ENCODE measurements around the gene KRTAP4-7. TPM values are rescaled to one million over a fixed set of nuclear protein-coding genes. Genes with fewer than 3 reads are reported as not detected.
A peak's percentile ranks its signal among the peaks of the same experiment; 100 is the strongest.
"Not testable (repeated sequence)": the region's sequence is repeated elsewhere in the genome, so short reads cannot be mapped to it uniquely, and the experiment has no call there.

The KRTAP4-7 gene
- total RNA-seq (2014; rRNA removed; shearing (Covaris generic)): not detected in 2 replicates
- polyA plus RNA-seq (2015; cell fraction: cytosol; rRNA removed): not detected in 2 replicates
- polyA plus RNA-seq (2015; cell fraction: nucleus; rRNA removed): not detected in 2 replicates

DNA sequence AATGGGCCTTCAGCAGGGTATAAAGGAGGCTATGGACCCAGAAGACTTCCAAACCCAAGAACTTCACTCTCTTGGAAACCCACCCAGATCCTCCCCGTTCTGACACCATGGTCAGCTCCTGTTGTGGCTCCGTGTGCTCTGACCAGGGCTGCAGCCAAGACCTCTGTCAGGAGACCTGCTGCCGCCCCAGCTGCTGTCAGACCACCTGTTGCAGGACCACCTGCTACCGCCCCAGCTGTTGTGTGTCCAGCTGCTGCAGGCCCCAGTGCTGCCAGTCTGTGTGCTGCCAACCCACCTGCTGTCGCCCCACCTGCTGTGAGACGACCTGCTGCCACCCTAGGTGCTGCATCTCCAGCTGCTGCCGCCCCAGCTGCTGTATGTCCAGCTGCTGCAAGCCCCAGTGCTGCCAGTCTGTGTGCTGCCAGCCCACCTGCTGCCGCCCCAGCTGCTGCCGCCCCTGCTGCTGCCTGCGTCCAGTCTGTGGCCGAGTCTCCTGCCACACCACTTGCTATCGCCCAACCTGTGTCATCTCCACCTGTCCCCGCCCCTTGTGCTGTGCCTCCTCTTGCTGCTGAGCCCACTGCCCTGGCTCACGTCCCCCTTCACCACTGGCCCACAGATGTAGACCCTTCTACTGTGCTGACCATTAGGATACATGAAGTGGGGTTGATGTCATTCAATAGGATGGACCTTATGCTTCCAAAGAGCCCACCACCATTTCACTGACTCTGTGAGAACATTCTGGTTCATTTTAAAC is at the start of gene KRTAP4-7:
TSS of gene KRTAP4-7 (plus strand) at position 51 of the 757 bp plus-strand sequence. CDS start at position 108, 57 bp downstream.
- in situ Hi-C loops (cut with HindIII; ENCODE audit: low pct_unique_long_range_greater_than_20kb, low sequenced_read_pairs): not testable (repeated sequence)

DNA sequence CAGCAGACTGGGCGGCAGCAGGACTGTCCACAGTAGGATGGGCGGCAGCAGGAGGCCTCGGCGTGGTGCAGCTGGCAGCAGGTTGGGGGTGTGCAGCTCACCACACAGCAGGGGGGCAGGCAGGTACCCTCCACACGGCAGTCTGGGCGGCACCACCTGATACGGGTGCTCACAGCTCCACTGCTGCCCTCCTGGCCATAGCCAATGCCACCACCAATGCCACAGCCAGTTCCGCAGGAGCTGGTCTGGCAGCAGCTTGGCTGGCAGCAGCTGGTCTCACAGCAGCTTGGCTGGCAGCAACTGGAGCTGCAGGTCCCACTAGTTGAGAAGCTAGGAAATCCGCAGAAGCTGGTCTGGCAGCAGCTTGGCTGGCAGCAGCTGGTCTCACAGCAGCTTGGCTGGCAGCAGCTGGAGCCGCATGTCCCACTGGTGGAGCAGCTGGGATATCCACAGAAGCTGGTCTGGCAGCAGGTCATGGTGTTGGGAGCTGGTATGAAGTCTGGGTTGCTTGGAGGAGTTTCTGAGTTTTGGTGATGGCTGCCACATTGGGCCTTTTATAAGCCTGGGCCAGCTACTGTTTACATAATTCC is 49.5 kb upstream of the KRTAP4-7 start, which contains the start of gene KRTAP1-3:
TSS of gene KRTAP1-3 (minus strand) at position 529 of the 590 bp plus-strand sequence. CDS start at position 476, 53 bp downstream.
- in situ Hi-C loops (cut with HindIII; ENCODE audit: low pct_unique_long_range_greater_than_20kb, low sequenced_read_pairs); DNase-seq (ENCODE audit: low read depth, low spot score): not testable (repeated sequence)

More for the DNA sequence above, at the start of gene KRTAP4-7:
- DNase-seq (ENCODE audit: low read depth, low spot score): not testable (repeated sequence)

DNA sequence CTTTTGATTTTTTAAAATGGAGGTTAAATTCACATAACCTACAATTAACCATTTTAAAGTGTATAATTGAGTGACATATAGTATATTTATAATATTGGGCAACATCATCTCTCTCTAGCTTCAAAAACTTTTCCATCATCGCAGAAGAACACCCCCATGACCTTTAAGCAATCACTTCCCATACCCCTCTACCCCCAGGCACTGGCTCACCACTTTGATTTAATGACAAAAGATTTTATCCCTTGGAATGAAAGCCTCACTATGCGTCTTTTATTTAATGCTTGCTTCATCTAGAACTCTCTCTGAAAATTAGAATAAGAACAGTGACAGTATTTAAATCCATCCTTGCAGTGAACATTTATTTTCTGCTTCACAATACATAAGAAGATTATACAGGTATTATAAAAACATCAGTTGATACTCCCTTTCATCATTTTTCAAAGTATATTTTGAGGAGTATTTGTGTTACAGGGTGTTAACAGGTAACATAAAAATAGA is 46.0 kb upstream of the KRTAP4-7 start:
- in situ Hi-C loops (cut with HindIII; ENCODE audit: low pct_unique_long_range_greater_than_20kb, low sequenced_read_pairs): no loop called here
- DNase-seq (ENCODE audit: low read depth, low spot score): no peak

DNA sequence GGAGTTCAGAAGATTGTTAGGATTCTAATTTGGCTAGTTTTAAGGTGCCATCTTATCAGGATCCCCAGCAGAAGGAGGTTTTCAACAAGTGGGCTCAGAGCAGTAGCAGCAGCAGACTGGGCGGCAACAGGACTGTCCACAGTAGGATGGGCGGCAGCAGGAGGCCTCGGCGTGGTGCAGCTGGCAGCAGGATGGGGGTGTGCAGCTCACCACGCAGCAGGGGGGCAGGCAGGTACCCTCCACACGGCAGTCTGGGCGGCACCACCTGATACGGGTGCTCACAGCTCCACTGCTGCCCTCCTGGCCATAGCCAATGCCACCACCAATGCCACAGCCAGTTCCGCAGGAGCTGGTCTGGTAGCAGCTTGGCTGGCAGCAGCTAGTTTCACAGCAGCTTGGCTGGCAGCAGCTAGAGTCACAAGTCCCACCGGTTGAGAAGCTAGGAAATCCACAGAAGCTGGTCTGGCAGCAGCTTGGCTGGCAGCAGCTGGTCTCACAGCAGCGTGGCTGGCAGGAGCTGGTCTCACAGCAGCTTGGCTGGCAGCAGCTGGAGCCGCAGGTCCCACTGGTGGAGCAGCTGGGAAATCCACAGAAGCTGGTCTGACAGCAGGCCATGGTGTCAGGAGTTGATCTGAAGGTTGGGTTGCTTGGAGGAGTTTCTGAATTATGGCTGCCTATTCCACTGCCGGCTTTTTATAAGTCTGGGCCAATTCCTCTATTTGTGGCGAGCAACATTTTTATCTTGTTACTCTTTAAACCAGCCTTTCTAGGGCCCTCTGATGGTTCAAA is 43.0 kb upstream of the KRTAP4-7 start, which contains the start of gene KRTAP1-1:
TSS of gene KRTAP1-1 (minus strand) at position 668 of the 789 bp plus-strand sequence. CDS start at position 615, 53 bp downstream.
- in situ Hi-C loops (cut with HindIII; ENCODE audit: low pct_unique_long_range_greater_than_20kb, low sequenced_read_pairs); DNase-seq (ENCODE audit: low read depth, low spot score): not testable (repeated sequence)

DNA sequence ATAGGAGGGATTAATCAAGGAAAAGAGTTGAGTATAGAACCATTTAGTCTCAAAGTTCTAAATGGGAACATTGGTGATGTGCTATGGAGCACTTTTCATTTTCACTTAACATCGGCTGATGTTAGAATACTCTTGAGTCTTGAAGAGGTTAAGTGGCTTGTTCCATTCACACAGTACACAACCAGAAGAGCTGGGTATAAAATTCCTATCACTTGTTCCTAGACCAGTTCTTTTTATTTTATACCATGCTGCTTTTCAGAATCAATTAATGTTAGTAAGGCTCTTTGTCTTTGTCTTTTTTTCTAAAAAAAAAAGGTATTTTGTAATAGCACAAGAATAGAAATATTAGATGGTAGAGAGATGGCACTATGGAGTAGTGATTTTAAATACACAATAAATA is 41.0 kb upstream of the KRTAP4-7 start:
- in situ Hi-C loops (cut with HindIII; ENCODE audit: low pct_unique_long_range_greater_than_20kb, low sequenced_read_pairs): no loop called here
- no peak for DNase-seq (ENCODE audit: low read depth, low spot score)

DNA sequence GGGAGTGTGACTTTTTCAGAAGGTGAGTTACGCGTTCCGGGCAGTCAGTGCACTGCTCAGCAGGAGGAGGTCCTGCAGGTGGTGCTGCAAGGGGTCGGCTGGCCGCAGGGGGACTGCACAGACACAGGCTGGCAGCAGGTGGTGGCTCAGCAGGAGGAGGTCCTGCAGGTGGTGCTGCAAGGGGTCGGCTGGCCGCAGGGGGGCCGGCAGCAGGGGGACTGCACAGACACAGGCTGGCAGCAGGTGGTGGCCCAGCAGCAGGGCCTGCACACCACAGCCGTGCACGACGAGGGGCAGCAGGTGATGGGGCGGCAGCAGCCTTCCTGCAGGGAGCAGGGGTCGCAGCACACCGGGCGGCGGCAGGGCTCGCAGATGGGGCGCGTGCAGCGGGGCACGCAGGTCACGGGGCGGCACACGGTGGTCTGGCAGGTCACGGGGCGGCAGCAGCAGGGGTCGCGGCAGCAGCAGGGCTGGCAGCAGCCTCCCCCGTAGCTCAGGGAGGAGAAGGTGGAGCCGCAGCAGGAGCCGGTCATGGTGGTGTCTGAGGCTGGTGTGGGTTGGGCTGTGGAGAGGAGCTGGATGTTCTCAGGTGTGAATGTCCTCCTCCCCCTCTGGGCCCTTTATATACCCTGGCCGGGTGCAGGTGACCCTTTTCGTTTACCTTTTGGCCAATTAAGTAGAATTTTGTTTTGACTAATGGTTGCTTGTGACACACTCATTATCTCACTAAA is 37.0 kb upstream of the KRTAP4-7 start, which contains the start of gene KRTAP2-1:
TSS of gene KRTAP2-1 (minus strand) at position 582 of the 731 bp plus-strand sequence. CDS start at position 533, 49 bp downstream.
- in situ Hi-C loops (cut with HindIII; ENCODE audit: low pct_unique_long_range_greater_than_20kb, low sequenced_read_pairs): not testable (repeated sequence)

DNA sequence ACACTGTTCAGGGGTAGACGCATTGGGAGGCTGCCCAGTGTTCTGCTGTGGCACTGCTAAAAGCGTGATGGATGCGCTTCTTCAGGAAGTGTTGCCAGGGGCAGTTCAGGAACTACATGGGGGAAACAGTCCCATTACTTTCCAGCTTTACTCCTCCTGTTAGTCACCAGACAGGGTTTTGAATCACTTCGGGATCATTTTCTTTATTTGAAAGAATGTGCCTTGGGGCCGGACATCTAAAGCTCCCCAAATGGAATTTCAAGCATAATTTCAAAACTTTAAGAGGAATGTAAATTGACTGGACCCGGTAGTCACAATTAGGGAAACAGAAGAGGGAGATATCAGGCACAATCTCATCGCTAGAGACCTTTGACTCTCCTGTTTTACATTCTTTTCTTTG is 35.5 kb upstream of the KRTAP4-7 start:
- in situ Hi-C loops (cut with HindIII; ENCODE audit: low pct_unique_long_range_greater_than_20kb, low sequenced_read_pairs): no loop called here
- DNase-seq (ENCODE audit: low read depth, low spot score): no peak

More for the DNA sequence above, 37.0 kb upstream of the KRTAP4-7 start, which contains the start of gene KRTAP2-1:
- not testable (repeated sequence) for DNase-seq (ENCODE audit: low read depth, low spot score)

DNA sequence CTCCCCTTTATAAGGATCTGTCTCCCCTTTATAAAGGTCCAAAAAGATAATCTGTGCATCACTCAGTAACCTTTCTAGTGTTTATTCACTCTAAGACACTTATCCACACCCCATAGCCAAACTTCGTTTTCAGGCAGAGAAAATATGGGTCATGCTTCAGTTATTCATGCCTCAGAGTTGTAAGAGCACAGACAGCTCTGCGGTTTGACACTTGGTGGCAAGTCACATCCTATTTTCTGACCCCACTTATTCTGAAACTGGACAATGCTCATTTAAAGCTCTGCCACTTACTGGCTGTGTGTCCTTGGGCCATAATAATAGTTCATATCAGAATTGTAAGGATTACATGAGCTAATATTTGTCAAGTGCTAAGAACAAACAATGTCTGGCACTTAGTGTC is 34.8 kb upstream of the KRTAP4-7 start:
- in situ Hi-C loops (cut with HindIII; ENCODE audit: low pct_unique_long_range_greater_than_20kb, low sequenced_read_pairs): no loop called here
- no peak for DNase-seq (ENCODE audit: low read depth, low spot score)

DNA sequence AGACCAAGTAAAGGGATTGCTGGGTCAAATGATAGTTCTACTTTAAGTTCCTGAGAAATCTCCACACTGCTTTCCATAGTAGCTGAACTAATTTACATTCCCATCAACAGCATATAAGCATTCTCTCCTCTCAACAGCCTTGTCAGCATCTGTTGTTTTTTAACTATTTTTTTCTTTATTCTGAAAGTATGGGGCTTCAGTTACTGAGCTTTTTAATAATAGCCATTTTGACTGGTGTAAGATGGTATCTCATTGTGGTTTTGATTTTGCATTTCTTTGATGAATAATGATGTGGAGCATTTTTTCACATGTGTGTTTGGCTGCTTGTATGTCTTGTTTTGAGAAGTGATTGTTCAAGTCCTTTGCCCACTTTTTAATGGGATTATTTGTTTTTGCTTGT is 31.4 kb upstream of the KRTAP4-7 start:
- DNase-seq (ENCODE audit: low read depth, low spot score): no peak
- in situ Hi-C loops (cut with HindIII; ENCODE audit: low pct_unique_long_range_greater_than_20kb, low sequenced_read_pairs): no loop called here

DNA sequence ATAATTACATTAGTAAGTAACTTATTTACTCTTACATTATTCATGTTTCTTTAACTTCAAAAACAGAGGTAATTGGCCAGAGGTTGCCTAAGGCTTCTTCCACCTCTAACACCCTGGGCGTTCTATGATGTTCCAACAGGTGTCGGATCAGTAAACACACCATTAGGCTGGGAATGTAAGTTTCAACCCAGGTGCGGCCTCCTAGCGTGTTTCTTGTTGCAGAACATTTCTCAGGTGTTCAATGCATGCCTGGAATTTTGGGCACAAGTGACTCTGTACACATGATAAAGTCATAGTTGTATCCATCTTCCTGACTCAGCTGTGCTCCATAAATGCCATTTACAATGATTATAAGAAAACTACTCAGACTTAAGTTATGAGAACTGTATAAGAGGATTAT is 29.9 kb upstream of the KRTAP4-7 start:
- in situ Hi-C loops (cut with HindIII; ENCODE audit: low pct_unique_long_range_greater_than_20kb, low sequenced_read_pairs): no loop called here
- no peak for DNase-seq (ENCODE audit: low read depth, low spot score)

DNA sequence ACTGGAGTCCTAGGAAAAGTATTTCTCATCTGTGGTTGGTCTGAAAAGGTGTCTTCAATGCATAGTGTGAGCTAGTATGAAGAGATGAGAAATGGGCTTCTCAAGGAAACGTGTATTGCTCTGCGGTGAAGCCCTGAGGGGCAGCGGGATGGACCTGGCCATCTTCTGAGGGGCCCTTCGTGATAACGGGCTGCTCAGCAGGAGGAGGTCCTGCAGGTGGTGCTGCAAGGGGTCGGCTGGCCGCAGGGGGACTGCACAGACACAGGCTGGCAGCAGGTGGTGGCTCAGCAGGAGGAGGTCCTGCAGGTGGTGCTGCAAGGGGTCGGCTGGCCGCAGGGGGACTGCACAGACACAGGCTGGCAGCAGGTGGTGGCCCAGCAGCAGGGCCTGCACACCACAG is 29.4 kb upstream of the KRTAP4-7 start:
- DNase-seq (ENCODE audit: low read depth, low spot score); in situ Hi-C loops (cut with HindIII; ENCODE audit: low pct_unique_long_range_greater_than_20kb, low sequenced_read_pairs): not testable (repeated sequence)

DNA sequence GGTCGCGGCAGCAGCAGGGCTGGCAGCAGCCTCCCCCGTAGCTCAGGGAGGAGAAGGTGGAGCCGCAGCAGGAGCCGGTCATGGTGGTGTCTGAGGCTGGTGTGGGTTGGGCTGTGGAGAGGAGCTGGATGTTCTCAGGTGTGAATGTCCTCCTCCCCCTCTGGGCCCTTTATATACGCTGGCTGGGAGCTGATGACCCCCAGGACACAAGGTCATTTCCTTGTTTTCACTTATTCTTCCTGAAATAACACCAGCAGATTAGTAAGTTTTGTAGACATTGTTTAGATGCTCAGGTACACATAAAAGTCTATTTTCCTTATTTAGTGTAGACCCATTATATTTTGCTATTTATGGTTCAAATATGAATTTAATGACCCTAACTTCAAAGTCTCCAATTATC is 28.8 kb upstream of the KRTAP4-7 start, which contains the start of gene KRTAP2-2:
TSS of gene KRTAP2-2 (minus strand) at position 101 of the 400 bp plus-strand sequence. CDS start at position 82, 19 bp downstream.
- in situ Hi-C loops (cut with HindIII; ENCODE audit: low pct_unique_long_range_greater_than_20kb, low sequenced_read_pairs); DNase-seq (ENCODE audit: low read depth, low spot score): not testable (repeated sequence)

DNA sequence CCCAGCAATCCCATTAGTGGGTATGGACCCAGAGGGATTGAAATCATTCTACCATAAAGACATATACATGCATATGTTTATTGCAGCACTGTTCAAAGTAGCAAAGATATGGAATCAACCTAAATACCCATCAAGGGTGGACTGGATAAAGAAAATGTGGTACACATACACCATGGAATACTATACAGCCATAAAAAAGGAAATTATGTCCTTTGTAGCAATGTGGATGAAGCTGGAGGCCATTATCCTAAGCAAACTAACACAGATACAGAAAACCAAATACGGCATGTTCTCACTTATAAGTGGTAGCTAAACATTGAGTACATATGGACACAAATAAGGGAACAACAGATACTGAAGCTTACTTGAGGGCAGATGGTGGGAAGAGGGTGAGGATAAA is 26.4 kb upstream of the KRTAP4-7 start:
- no peak for DNase-seq (ENCODE audit: low read depth, low spot score)
- in situ Hi-C loops (cut with HindIII; ENCODE audit: low pct_unique_long_range_greater_than_20kb, low sequenced_read_pairs): no loop called here

DNA sequence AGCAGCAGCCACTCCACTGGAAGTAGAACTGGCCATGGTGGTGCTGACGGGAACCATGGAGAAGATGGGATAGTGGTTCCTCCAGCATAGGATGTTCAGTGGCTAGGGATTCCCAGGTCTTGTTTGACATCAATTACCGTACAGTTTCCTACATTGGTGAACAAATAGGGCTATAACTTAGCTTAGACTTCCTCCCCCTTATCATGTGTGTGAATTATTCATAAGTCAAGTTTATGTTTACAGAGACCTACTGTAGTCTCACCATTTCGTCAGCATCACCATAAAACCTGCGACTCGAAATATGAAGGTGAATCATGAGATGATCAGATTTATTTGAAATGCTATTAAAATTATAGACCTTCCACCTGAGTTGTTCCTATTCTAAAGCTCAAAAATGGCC is 25.2 kb upstream of the KRTAP4-7 start:
- in situ Hi-C loops (cut with HindIII; ENCODE audit: low pct_unique_long_range_greater_than_20kb, low sequenced_read_pairs): no loop called here
- DNase-seq (ENCODE audit: low read depth, low spot score): no peak

DNA sequence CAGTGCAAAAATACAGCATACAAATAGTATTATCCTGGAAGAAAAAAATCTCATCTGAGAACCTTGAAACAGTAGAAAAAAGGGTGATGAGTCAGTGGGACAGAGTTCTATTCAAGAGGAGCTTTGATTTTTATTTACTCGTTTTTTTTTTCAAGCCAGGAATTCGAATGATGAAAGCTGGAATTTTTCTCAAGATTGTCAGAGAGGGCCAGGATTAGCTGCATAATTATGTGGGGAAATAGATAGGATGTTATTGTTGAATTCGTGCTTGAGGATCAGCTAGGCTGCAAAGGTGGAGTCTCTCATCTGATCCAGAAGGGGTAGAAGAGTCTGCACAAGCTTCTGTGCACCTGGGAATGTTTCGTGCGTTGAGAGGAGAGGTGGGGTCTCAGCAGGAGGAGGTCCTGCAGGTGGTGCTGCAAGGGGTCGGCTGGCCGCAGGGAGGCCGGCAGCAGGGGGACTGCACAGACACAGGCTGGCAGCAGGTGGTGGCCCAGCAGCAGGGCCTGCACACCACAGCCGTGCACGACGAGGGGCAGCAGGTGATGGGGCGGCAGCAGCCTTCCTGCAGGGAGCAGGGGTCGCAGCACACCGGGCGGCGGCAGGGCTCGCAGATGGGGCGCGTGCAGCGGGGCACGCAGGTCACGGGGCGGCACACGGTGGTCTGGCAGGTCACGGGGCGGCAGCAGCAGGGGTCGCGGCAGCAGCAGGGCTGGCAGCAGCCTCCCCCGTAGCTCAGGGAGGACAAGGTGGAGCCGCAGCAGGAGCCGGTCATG is 24.5 kb upstream of the KRTAP4-7 start:
- DNase-seq (ENCODE audit: low read depth, low spot score); in situ Hi-C loops (cut with HindIII; ENCODE audit: low pct_unique_long_range_greater_than_20kb, low sequenced_read_pairs): not testable (repeated sequence)

DNA sequence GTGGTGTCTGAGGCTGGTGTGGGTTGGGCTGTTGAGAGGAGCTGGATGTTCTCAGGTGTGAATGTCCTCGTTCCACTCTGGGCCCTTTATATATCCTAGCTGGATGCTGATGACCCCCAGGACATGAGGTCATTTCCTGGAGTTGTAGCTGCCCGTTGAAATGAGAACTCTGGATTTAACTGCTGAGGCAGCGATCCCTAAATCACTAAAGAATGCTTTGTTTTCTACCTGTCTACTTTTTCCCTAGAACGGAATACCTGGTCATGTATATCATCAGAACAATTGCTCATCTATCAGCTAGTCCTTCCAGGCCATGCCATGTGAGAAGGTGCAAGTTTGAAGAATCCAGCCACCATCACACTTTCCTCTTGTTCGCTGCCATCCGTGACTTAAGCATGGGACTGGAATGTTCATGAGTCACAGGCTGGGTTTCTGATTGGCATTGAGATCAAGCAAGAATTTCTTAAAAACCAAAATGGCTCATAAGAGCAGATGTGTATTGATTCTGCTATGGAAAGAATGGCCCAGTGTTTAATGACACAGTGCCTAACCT is 23.8 kb upstream of the KRTAP4-7 start, which contains the start of gene KRTAP2-3:
TSS of gene KRTAP2-3 (minus strand) at position 63 of the 553 bp plus-strand sequence. CDS start 64 bp downstream, outside the sequence.
- peak; percentile 80 for DNase-seq (ENCODE audit: low read depth, low spot score)
- in situ Hi-C loops (cut with HindIII; ENCODE audit: low pct_unique_long_range_greater_than_20kb, low sequenced_read_pairs): no loop called here
